ENCODE data around the gene PDLIM5.
"Not testable (repeated sequence)": the region's sequence is repeated elsewhere in the genome, so short reads cannot be mapped to it uniquely, and the experiment has no call there.

Gene PDLIM5

GRCh38 chr4:94489098-94489497, 37.4 kb downstream of the PDLIM5 start:
- DNase-seq (ENCODE audit: low read depth in 2 of 3, low spot score in 1 of 3): no peak

- no peak for DNase-seq (ENCODE audit: low read depth in 2 of 3, low spot score in 1 of 3)
Measured at GRCh38 chr4:94490437-94490836, 38.7 kb downstream of the PDLIM5 start.

- DNase-seq (ENCODE audit: low read depth in 2 of 3, low spot score in 1 of 3): no peak
Measured at GRCh38 chr4:94491322-94491721, 39.6 kb downstream of the PDLIM5 start.

- no peak for DNase-seq (ENCODE audit: low read depth in 2 of 3, low spot score in 1 of 3)
Measured at GRCh38 chr4:94495408-94495807, 43.7 kb downstream of the PDLIM5 start.

DNA sequence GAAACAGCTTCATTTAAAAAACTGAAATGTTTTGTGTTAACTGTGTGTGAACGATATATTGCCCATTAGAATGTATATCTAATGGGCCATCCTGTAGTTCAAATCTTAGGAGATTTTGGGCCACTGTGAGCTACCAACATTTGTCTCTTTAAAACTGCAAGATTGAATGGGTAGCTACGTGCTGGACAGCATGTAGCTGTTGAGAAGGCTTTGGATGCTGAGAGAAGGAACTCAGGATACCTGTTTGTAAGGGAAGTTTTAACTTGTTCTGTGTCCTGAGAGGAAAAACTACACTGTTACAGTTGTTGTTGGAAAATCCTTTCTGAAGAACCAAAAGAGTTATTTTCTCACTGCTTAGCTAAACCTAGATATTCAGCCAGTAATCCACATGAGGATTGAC, 45.9 kb downstream of the PDLIM5 start:
- no peak for DNase-seq (ENCODE audit: low read depth in 2 of 3, low spot score in 1 of 3)

- no peak for DNase-seq (ENCODE audit: low read depth in 2 of 3, low spot score in 1 of 3)
Measured at GRCh38 chr4:94498502-94498901, 46.8 kb downstream of the PDLIM5 start.

DNA sequence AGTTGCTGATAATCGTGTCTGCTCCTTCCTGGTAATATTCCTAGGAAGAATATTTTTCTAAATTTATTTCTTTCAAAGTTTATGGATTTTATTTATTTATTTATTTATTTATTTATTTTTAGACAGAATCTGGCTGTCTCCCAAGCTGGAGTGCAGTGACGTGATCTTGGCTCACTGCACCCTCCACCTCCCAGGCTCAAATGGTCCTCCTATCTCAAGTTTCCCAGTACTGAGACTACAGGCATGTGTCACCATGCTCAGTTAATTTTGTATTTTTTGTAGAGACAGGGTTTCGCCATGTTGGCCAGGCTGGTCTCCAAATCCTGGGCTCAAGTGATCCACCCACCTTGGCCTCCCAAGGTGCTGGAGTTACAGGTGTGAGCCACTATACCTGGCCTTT, 48.9 kb downstream of the PDLIM5 start:
- DNase-seq (ENCODE audit: low read depth in 2 of 3, low spot score in 1 of 3): no peak

GRCh38 chr4:94504545-94504944, 52.8 kb downstream of the PDLIM5 start:
- no peak for DNase-seq (ENCODE audit: low read depth in 2 of 3, low spot score in 1 of 3)

GRCh38 chr4:94506822-94507221, 55.1 kb downstream of the PDLIM5 start:
- no peak for DNase-seq (ENCODE audit: low read depth in 2 of 3, low spot score in 1 of 3)

GRCh38 chr4:94507281-94507680, 55.5 kb downstream of the PDLIM5 start:
- DNase-seq (ENCODE audit: low read depth in 2 of 3, low spot score in 1 of 3): no peak

- peak in 1 of 3 donors; percentile 8 for DNase-seq (ENCODE audit: low read depth in 2 of 3, low spot score in 1 of 3)
Measured at GRCh38 chr4:94507708-94508107, 56.0 kb downstream of the PDLIM5 start.

DNA sequence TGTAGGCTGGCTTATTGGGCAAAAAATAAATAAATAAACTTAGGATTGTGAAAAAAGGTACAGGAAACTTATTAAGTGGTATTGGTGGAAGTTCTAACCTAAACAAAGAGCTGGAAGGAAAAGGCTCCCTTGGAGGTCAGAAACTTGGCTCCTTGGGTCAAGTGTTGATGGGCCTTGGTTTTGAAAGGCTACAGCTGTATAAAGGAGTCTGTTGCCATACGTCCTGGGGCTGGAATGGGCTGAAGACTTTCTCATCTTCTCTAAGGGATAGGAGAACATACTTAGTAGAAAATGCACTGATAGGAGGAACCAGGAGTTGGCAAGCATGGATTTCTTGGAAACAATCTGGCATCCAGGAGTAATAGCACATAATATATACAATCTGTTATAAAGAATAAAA, 56.6 kb downstream of the PDLIM5 start:
- DNase-seq (ENCODE audit: low read depth in 2 of 3, low spot score in 1 of 3): no peak

GRCh38 chr4:94508806-94509205, 57.1 kb downstream of the PDLIM5 start:
- no peak for DNase-seq (ENCODE audit: low read depth in 2 of 3, low spot score in 1 of 3)

- no peak for DNase-seq (ENCODE audit: low read depth in 2 of 3, low spot score in 1 of 3)
Measured at GRCh38 chr4:94511591-94511990, 59.8 kb downstream of the PDLIM5 start.

GRCh38 chr4:94513532-94513931, 61.8 kb downstream of the PDLIM5 start:
- DNase-seq (ENCODE audit: low read depth in 2 of 3, low spot score in 1 of 3): not testable (repeated sequence)

GRCh38 chr4:94515365-94515764, 63.6 kb downstream of the PDLIM5 start:
- no peak for DNase-seq (ENCODE audit: low read depth in 2 of 3, low spot score in 1 of 3)

- no peak for DNase-seq (ENCODE audit: low read depth in 2 of 3, low spot score in 1 of 3)
Measured at GRCh38 chr4:94516067-94516466, 64.3 kb downstream of the PDLIM5 start.

DNA sequence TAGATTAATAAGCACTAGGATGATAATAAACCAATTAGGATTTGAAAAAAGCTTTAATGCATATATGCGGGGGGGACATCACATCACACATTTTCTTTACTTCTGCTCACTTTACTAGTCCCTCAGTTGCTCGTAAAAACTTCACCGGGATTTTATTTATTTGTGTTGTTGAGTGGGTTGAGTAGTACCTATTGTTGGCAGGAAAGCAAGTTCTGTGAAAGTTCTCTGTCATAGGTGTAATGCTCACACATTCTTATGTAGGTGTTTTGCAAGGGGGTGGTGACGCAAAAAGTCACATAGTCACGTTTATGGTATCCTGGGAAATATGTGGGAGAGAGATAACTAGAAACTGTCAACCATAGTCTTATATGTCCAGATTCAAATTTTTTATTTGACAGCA, 65.3 kb downstream of the PDLIM5 start:
- no peak for DNase-seq (ENCODE audit: low read depth in 2 of 3, low spot score in 1 of 3)

GRCh38 chr4:94517492-94517891, 65.8 kb downstream of the PDLIM5 start:
- no peak for DNase-seq (ENCODE audit: low read depth in 2 of 3, low spot score in 1 of 3)

DNA sequence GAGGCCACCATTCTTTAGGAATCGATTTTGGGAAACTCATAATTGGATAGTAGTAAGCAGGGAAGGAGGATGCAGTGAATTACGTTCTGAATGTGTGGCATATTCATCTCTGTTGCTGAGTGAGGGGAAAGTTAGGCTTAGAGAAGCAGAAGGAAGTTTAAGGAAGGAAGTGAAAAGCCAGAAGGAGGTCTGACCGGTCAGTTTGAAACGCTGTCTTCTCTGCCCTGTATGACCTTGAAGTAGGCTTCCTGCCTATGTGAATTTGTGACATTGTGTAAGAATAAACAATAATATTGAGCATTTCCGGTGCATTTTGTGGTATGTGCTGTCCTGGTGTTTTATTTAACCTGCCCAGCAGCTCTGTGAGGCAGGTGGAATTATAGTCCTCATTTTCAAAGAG, 67.3 kb downstream of the PDLIM5 start:
- DNase-seq (ENCODE audit: low read depth in 2 of 3, low spot score in 1 of 3): no peak

- DNase-seq (ENCODE audit: low read depth in 2 of 3, low spot score in 1 of 3): no peak
Measured at GRCh38 chr4:94519925-94520789, 68.4 kb downstream of the PDLIM5 start.

GRCh38 chr4:94523033-94523580, 71.4 kb downstream of the PDLIM5 start:
- DNase-seq (ENCODE audit: low read depth in 2 of 3, low spot score in 1 of 3): no peak

- DNase-seq (ENCODE audit: low read depth in 2 of 3, low spot score in 1 of 3): no peak
Measured at GRCh38 chr4:94523617-94524016, 71.9 kb downstream of the PDLIM5 start.

All from stimulated activated CD4-positive, alpha-beta T cell treated with anti-CD3 and anti-CD28 coated beads, Interleukin-12 subunit alpha, Interleukin-12 subunit beta, amount 100 ng/mL, for 48 hours (primary cell).